Measurements from ENCODE around the gene TNFAIP3. TPM values are rescaled to one million over a fixed set of nuclear protein-coding genes. Genes with fewer than 3 reads are reported as not detected.
"Not testable (repeated sequence)": the region's sequence is repeated elsewhere in the genome, so short reads cannot be mapped to it uniquely, and the experiment has no call there.

TNFAIP3 gene
- total RNA-seq, 1 experiment from 2014 or later = 7.8 TPM

GRCh38 chr6:137880746-137881521 lies 13.9 kb downstream of the TNFAIP3 start:
- no peak for DNase-seq (ENCODE audit: low read depth in 1 of 2, low spot score in 2 of 2)
- H3K4me3 ChIP-seq = no peak overlapping the region
- H3K4me1 ChIP-seq (replicated peaks) = no peaks in the 10 kb centered on the region
- H3K27me3 ChIP-seq (replicated peaks) = no peaks in the 10 kb centered on the region
- H3K27ac ChIP-seq = no peak overlapping the region
- peaks cover 73% of the 10 kb centered on the region for H3K36me3 ChIP-seq
- H3K9me3 ChIP-seq (replicated peaks) = no peaks in the 10 kb centered on the region

DNA sequence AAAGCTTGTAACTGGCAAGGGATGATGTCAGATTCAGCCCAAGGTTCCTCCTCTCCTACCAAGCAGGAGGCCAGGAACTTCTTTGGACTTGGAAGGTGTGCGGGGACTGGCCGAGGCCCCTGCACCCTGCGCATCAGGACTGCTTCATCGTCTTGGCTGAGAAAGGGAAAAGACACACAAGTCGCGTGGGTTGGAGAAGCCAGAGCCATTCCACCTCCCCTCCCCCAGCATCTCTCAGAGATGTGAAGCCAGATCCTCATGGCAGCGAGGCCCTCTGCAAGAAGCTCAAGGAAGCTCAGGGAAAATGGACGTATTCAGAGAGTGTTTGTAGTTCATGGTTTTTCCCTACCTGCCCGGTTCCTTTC lies 14.4 kb downstream of the TNFAIP3 start:
- Histone ChIP-seq H3K4me3 (no peak overlapping the region), H3K27me3 (replicated peaks) (no peaks in the 10 kb centered on the region), H3K4me1 (replicated peaks) (no peaks in the 10 kb centered on the region), H3K36me3 (peaks cover 67% of the 10 kb centered on the region), H3K9me3 (replicated peaks) (no peaks in the 10 kb centered on the region), H3K27ac (no peak overlapping the region)
- DNase-seq (ENCODE audit: low read depth in 1 of 2, low spot score in 2 of 2) = no peak

DNA sequence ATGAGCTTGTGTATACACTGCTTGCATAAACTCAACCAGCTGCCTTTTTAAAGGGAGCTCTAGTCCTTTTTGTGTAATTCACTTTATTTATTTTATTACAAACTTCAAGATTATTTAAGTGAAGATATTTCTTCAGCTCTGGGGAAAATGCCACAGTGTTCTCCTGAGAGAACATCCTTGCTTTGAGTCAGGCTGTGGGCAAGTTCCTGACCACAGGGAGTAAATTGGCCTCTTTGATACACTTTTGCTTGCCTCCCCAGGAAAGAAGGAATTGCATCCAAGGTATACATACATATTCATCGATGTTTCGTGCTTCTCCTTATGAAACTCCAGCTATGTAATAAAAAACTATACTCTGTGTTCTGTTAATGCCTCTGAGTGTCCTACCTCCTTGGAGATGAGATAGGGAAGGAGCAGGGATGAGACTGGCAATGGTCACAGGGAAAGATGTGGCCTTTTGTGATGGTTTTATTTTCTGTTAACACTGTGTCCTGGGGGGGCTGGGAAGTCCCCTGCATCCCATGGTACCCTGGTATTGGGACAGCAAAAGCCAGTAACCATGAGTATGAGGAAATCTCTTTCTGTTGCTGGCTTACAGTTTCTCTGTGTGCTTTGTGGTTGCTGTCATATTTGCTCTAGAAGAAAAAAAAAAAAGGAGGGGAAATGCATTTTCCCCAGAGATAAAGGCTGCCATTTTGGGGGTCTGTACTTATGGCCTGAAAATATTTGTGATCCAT lies 15.3 kb downstream of the TNFAIP3 start:
- no peak for DNase-seq (ENCODE audit: low read depth in 1 of 2, low spot score in 2 of 2)
- Histone ChIP-seq H3K4me1 (replicated peaks) (no peaks in the 10 kb centered on the region), H3K9me3 (replicated peaks) (no peaks in the 10 kb centered on the region), H3K27me3 (replicated peaks) (no peaks in the 10 kb centered on the region), H3K27ac (no peak overlapping the region), H3K36me3 (peaks cover 58% of the 10 kb centered on the region), H3K4me3 (no peak overlapping the region)

- Histone ChIP-seq H3K36me3 (peaks cover 46% of the 10 kb centered on the region), H3K27ac (no peak overlapping the region), H3K4me3 (no peak overlapping the region), H3K9me3 (replicated peaks) (no peaks in the 10 kb centered on the region), H3K4me1 (replicated peaks) (no peaks in the 10 kb centered on the region), H3K27me3 (replicated peaks) (no peaks in the 10 kb centered on the region)
- DNase-seq (ENCODE audit: low read depth in 1 of 2, low spot score in 2 of 2) = no peak
Observed at GRCh38 chr6:137883400-137884148, 16.5 kb downstream of the TNFAIP3 start.

DNA sequence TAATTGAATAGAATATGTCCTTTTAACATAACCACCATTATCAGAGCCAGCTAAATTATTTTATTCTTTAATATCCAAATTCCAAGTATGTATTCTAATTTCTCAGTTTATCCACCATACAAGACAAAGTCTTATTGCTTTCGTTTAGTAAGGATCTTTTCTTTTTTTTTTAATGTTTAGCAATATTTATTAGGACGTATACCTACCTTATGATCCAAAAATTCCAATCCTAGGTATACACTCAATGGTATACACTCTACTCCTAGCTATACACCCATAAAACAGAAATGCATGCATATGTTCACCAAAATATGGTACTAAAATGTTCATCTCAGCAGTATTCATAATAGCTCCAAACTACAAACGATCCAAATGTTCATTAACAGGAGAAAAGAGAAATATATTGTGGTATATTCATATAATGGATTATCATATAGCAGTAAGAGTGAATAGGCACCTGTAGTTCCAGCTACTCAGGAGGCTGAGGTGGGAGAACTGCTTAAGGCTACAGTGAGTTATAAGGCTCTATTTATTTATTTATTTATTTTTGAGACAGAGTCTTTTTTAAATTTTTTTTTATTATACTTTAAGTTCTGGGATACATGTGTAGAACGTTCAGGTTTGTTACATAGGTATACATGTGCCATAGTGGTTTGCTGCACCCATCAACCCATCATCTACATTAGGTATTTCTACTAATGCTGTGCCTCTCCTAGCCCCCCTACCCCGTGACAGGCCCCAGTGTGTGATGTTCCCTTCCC lies 17.3 kb downstream of the TNFAIP3 start:
- Histone ChIP-seq H3K27me3 (replicated peaks) (no peaks in the 10 kb centered on the region), H3K4me1 (replicated peaks) (no peaks in the 10 kb centered on the region), H3K36me3 (peaks cover 39% of the 10 kb centered on the region), H3K4me3 (no peak overlapping the region), H3K27ac (no peak overlapping the region), H3K9me3 (replicated peaks) (no peaks in the 10 kb centered on the region)
- DNase-seq (ENCODE audit: low read depth in 1 of 2, low spot score in 2 of 2) = no peak

DNA sequence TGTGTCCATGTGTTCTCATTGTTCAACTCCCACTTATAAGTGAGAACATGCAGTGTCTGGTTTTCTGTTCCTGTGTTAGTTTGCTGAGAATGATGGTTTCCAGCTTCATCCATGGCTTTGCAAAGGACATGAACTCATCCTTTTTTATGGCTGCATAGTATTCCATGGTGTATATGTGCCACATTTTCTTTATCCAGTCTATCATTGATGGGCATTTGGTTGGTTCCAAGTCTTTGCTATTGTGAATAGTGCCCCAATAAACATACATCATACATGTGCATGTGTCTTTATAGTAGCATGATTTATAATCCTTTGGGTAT lies 17.8 kb downstream of the TNFAIP3 start:
- H3K27me3 ChIP-seq (replicated peaks); DNase-seq (ENCODE audit: low read depth in 1 of 2, low spot score in 2 of 2); H3K4me1 ChIP-seq (replicated peaks); H3K27ac ChIP-seq; H3K9me3 ChIP-seq (replicated peaks); H3K4me3 ChIP-seq: not testable (repeated sequence)
- H3K36me3 ChIP-seq = peaks cover 33% of the 10 kb centered on the region

- not testable (repeated sequence) for H3K4me1 ChIP-seq (replicated peaks); H3K4me3 ChIP-seq; H3K27me3 ChIP-seq (replicated peaks); DNase-seq (ENCODE audit: low read depth in 1 of 2, low spot score in 2 of 2); H3K27ac ChIP-seq; H3K9me3 ChIP-seq (replicated peaks)
- peaks cover 20% of the 10 kb centered on the region for H3K36me3 ChIP-seq
Observed at GRCh38 chr6:137886226-137886625, 19.2 kb downstream of the TNFAIP3 start.

GRCh38 chr6:137890983-137891537 lies 24.0 kb downstream of the TNFAIP3 start:
- H3K4me1 ChIP-seq (replicated peaks) = peaks cover 3% of the 10 kb centered on the region; the same call in 1 of the 2 replicates
- no peak for DNase-seq (ENCODE audit: low read depth in 1 of 2, low spot score in 2 of 2)
- no peak overlapping the region for H3K27ac ChIP-seq
- no peaks in the 10 kb centered on the region for H3K27me3 ChIP-seq (replicated peaks)
- no peaks in the 10 kb centered on the region for H3K9me3 ChIP-seq (replicated peaks)
- no peaks in the 10 kb centered on the region for H3K36me3 ChIP-seq
- H3K4me3 ChIP-seq = no peak overlapping the region

GRCh38 chr6:137892271-137892708 lies 25.2 kb downstream of the TNFAIP3 start:
- Histone ChIP-seq H3K9me3 (replicated peaks) (no peaks in the 10 kb centered on the region), H3K36me3 (no peaks in the 10 kb centered on the region), H3K4me1 (replicated peaks) (peaks cover 3% of the 10 kb centered on the region; the same call in 1 of the 2 replicates), H3K4me3 (no peak overlapping the region), H3K27me3 (replicated peaks) (no peaks in the 10 kb centered on the region), H3K27ac (no peak overlapping the region)
- no peak for DNase-seq (ENCODE audit: low read depth in 1 of 2, low spot score in 2 of 2)

- Histone ChIP-seq H3K27ac (no peak overlapping the region), H3K9me3 (replicated peaks) (no peaks in the 10 kb centered on the region), H3K36me3 (no peaks in the 10 kb centered on the region), H3K4me1 (replicated peaks) (peaks cover 3% of the 10 kb centered on the region; the same call in 1 of the 2 replicates), H3K27me3 (replicated peaks) (no peaks in the 10 kb centered on the region), H3K4me3 (no peak overlapping the region)
- DNase-seq (ENCODE audit: low read depth in 1 of 2, low spot score in 2 of 2) = no peak
Observed at GRCh38 chr6:137893181-137893580, 26.1 kb downstream of the TNFAIP3 start.

DNA sequence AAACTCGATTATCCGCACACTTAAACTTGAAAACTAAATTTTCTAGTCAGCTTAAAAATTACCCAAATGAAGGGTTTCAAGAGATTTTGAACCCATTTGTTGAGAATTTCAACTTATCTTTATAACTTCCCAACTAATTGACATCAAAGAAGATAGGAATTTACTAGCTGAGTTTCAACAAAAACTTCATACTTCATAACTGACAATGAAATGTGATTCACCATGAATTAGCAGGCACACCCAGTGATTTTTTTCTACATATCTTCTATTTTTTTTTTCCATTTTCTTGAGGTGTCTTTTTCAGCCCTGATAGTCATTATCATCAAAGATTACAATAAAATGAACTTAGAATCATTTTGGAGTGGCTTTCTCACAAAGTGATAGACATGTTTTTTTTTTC lies 26.7 kb downstream of the TNFAIP3 start:
- Histone ChIP-seq H3K27me3 (replicated peaks) (no peaks in the 10 kb centered on the region), H3K4me1 (replicated peaks) (peaks cover 3% of the 10 kb centered on the region; the same call in 1 of the 2 replicates), H3K27ac (no peak overlapping the region), H3K36me3 (no peaks in the 10 kb centered on the region), H3K4me3 (no peak overlapping the region), H3K9me3 (replicated peaks) (no peaks in the 10 kb centered on the region)
- DNase-seq (ENCODE audit: low read depth in 1 of 2, low spot score in 2 of 2) = no peak

DNA sequence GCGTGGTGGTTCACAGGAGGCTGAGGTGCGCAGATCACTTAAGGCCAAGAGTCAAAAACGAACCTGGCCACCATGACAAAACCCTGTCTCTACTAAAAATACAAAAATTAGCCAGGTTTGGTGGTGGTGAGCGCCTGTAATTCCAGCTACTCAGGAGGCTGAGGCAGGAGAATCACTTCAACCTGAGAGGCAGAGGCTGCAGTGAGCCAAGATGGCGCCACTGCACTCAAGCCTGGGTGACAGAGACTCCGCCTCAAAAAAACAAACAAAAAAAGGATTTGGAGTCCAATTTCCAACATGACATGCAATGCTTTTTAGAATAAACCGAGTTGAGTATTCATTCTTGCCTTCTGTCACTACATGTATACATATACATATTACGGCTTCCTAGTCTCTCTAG lies 27.3 kb downstream of the TNFAIP3 start:
- H3K4me1 ChIP-seq (replicated peaks); H3K4me3 ChIP-seq; H3K27ac ChIP-seq; H3K9me3 ChIP-seq (replicated peaks); DNase-seq (ENCODE audit: low read depth in 1 of 2, low spot score in 2 of 2); H3K27me3 ChIP-seq (replicated peaks); H3K36me3 ChIP-seq: not testable (repeated sequence)

DNA sequence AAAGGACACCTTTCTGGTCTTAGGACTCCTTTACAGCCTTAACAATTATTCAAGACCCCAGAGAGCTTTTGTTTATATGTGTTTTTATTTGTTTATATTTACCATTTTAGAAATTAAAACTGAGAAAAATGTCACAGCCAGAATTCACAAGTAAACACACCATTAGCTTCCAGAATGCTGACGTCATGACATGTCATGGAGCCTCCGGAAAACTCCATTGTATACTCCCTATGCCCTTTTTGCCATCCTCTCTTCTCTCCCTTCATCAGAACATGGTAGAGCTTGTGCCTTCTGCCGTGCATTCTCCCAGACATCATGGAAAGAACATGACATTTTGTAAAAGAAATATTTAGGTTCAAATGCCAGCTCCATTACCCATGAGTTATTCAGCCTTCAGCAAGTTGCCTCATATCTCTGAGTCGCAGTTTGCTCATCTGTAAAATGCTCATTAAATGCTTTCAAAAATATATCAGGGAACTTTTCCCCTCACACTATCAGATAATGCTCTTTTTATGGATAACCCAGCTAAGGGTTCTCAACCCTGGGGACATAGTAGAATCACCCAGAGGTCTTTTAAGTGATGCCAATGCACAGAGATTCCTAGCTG lies 27.8 kb downstream of the TNFAIP3 start:
- Histone ChIP-seq H3K4me1 (replicated peaks) (peaks cover 3% of the 10 kb centered on the region; the same call in 1 of the 2 replicates), H3K9me3 (replicated peaks) (no peaks in the 10 kb centered on the region), H3K36me3 (no peaks in the 10 kb centered on the region), H3K27me3 (replicated peaks) (no peaks in the 10 kb centered on the region), H3K27ac (no peak overlapping the region), H3K4me3 (no peak overlapping the region)
- DNase-seq (ENCODE audit: low read depth in 1 of 2, low spot score in 2 of 2) = no peak

All from SJSA1 (cell line).